ENCODE results near the gene TECTB. TPM values are rescaled to one million over a fixed set of nuclear protein-coding genes. Genes with fewer than 3 reads are reported as not detected.

Gene TECTB
- total and polyA plus RNA-seq, 9 of the 15 experiments (the other 6 are each of a cell fraction or from before 2014, with no cell fraction given), result not detected

GRCh38 chr10:112275512-112276245 lies 7.5 kb upstream of the TECTB start:
- FAIRE-seq (no peak), DNase-seq (ENCODE audit: extremely low read depth in 1 of 4, low spot score in 3 of 4) (no peak), ATAC-seq (no peak)
- ChIA-PET POLR2A (interaction anchor here (0.6 to 1.2 kb wide), 2 partner anchors 22 to 1605 kb away, joined by 3 read pairs; no protein-coding TSS in a partner anchor), CTCF (ENCODE audit: low intra/inter-chr PET ratio) (no interaction called here)
- Histone ChIP-seq H4K20me1 (replicated peaks; ENCODE audit: control insufficient read depth, insufficient read depth, low read length) (no peaks in the 10 kb centered on the region), H3K36me3 (ENCODE audit: control insufficient read depth, insufficient read depth, low read length) (no peaks in the 10 kb centered on the region), H3K27me3 (ENCODE audit: control insufficient read depth in 2 of 2, insufficient read depth in 2 of 2, low read length in 2 of 2) (no peaks in the 10 kb centered on the region), H3K79me2 (ENCODE audit: control insufficient read depth, insufficient read depth, low read length) (no peaks in the 10 kb centered on the region), H3K4me3 (no peak overlapping the region), H3K4me2 (ENCODE audit: insufficient read depth, low read length) (no peak overlapping the region), H3K27ac (ENCODE audit: extremely low read depth, low read depth, low read length) (no peak overlapping the region), H3K9ac (ENCODE audit: insufficient read depth in 1 of 2, low read depth in 2 of 2, low read length in 2 of 2) (no peak overlapping the region), H3K9me1 (ENCODE audit: control insufficient read depth, insufficient read depth, low read length) (no peaks in the 10 kb centered on the region), H3K4me1 (replicated peaks in 1 of 2; ENCODE audit: control insufficient read depth in 2 of 2, insufficient read depth in 2 of 2, low read length in 2 of 2) (no peaks in the 10 kb centered on the region), H2AFZ (ENCODE audit: low read depth, low read length) (no peak overlapping the region), H3K9me3 (replicated peaks; ENCODE audit: control insufficient read depth, insufficient read depth, low read depth, low read length) (no peaks in the 10 kb centered on the region)
- WGBS (ENCODE audit: insufficient coverage, low coverage, missing lambda C conversion rate), result 0% methylated on average over 4 of the region's 4 CpGs
- intact Hi-C loops (cut with micrococcal nuclease), result no loop called here
- TF ChIP-seq MGA (IDR thresholded peaks at IDR 0.05), result no peak
- TF ChIP-seq NBN (IDR thresholded peaks at IDR 0.05; ENCODE audit: low read depth), result no peak
- no peak for TF ChIP-seq SAFB2 (IDR thresholded peaks at IDR 0.05; ENCODE audit: borderline replicate concordance, low read depth, low read length, severe bottlenecking)
- peak; percentile 13 for TF ChIP-seq MEIS2 (IDR thresholded peaks at IDR 0.05; ENCODE audit: partially characterized antibody)
- TF ChIP-seq CEBPG (CRISPR knock-in tag; IDR thresholded peaks at IDR 0.05), result no peak
- TF ChIP-seq CEBPG (tag; conservative IDR thresholded peaks at IDR 0.05 in 1 of 2, IDR thresholded peaks at IDR 0.05 in 1 of 2), result peak; percentile 59 to 66; a peak in 3 of 4 replicates
- in situ Hi-C loops (cut with MboI), result no loop called here
- no TSS peak for BruUV-seq (replicated peaks)
